Left lung (tissue), 10 donors: ENCODE results near the gene NUTF2. TPM values are rescaled to one million over a fixed set of nuclear protein-coding genes. Genes with fewer than 3 reads are reported as not detected.
A peak's percentile ranks its signal among the peaks of the same experiment; 100 is the strongest.
"Not testable (repeated sequence)": the region's sequence is repeated elsewhere in the genome, so short reads cannot be mapped to it uniquely, and the experiment has no call there.

Experiments
- ATAC-seq: fragments of 200-7000 bp; cut with Tn5 transposase; one replicate; pipeline ENCODE4 v1.9.1; 2020; ENCODE audit warnings: moderate library complexity
- DNase-seq, 4 donors: peaks; one replicate each; pipeline ENCODE4 v3.0.0-alpha.2; 2013 to 2020
- H3K27ac ChIP-seq, 2 donors: fragments of 200-600 bp; sonication (generic) in 1 of 2; one replicate each; pipeline versions ENCODE4 v1.5.0 to v1.8.0; 2020 to 2021
- H3K27me3 ChIP-seq, 2 donors: fragments of 200-600 bp; sonication (generic) in 1 of 2; one replicate each; pipeline versions ENCODE4 v1.5.0 to v1.8.0; 2020 to 2021
- H3K36me3 ChIP-seq, 2 donors: fragments of 200-600 bp; sonication (generic) in 1 of 2; one replicate each; pipeline versions ENCODE4 v1.5.0 to v1.8.0; 2020 to 2021
- H3K4me1 ChIP-seq, 2 donors: fragments of 200-600 bp; one replicate each; pipeline ENCODE4 v1.8.0; 2021
- H3K4me3 ChIP-seq, 2 donors: fragments of 200-600 bp; sonication (generic) in 1 of 2; one replicate each; pipeline versions ENCODE4 v1.5.0 to v1.8.0; 2020 to 2021; ENCODE audit warnings: mild to moderate bottlenecking in 1 of 2
- H3K9me3 ChIP-seq, 2 donors: fragments of 200-600 bp; sonication (generic) in 1 of 2; one replicate each; pipeline versions ENCODE4 v1.5.0 to v1.8.0; 2020 to 2021
- intact Hi-C, 2 donors: fragments of 100-400 bp; cut with DNase I; formaldehyde crosslinking; loops; one replicate each; pipeline versions ENCODE4 v1.11.2 to v1.14.2; 2022
- polyA plus RNA-seq, 6 donors: library from polyadenylated mRNA; unstranded; fragments of 120-200 nt; gene quantifications; one replicate each; pipeline ENCODE4 v1.2.1, GENCODE V29; 2013; ENCODE audit not compliant: insufficient read length in 6 of 6
- total RNA-seq, 2 donors: library from RNA; stranded (reverse); fragmentation: NEBNext Ultra II Directional; extraction: Animal tissue kit (Norgen Biotek cat#: 25700); gene quantifications; one replicate each; pipeline ENCODE4 v1.2.1, GENCODE V29; 2021
- TF ChIP-seq, protein P1 (sequence below), 2 donors: fragments of 200-600 bp; sonication (generic) in 1 of 2; IDR thresholded peaks; one replicate each; pipeline versions ENCODE4 v1.5.0 to v1.8.0; 2021; ENCODE audit warnings: antibody characterized with exemption in 2 of 2
- donor health status: DM: no; HTN: yes; CAD: no.
- donor health status: DM: no; HTN: no; CAD: no.

NUTF2 gene
- total and polyA plus RNA-seq, 8 donors: 91.5 to 123 (median 112) TPM

DNA sequence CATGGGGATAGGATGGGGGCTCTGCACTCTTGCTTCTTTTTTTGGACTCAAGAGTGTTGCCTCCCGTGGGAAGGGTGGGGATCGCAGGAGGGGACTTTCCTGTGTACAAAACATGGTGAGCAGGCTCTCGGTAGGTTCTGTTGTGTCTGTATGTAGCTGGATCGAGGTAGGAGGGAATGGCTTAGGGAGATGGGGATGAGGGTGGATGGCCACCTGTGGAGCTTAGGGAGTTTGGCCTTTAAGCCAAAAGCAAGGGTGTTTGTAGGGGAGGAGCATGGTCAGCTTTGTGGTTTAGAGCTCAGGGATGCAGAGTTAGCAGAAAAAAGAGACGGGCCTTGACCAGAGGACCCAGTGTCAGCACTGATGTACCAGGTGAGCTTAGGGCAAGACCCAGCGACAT, 15.1 kb downstream of the NUTF2 start:
- ATAC-seq: no peak
- intact Hi-C loops: no loop called here

DNA sequence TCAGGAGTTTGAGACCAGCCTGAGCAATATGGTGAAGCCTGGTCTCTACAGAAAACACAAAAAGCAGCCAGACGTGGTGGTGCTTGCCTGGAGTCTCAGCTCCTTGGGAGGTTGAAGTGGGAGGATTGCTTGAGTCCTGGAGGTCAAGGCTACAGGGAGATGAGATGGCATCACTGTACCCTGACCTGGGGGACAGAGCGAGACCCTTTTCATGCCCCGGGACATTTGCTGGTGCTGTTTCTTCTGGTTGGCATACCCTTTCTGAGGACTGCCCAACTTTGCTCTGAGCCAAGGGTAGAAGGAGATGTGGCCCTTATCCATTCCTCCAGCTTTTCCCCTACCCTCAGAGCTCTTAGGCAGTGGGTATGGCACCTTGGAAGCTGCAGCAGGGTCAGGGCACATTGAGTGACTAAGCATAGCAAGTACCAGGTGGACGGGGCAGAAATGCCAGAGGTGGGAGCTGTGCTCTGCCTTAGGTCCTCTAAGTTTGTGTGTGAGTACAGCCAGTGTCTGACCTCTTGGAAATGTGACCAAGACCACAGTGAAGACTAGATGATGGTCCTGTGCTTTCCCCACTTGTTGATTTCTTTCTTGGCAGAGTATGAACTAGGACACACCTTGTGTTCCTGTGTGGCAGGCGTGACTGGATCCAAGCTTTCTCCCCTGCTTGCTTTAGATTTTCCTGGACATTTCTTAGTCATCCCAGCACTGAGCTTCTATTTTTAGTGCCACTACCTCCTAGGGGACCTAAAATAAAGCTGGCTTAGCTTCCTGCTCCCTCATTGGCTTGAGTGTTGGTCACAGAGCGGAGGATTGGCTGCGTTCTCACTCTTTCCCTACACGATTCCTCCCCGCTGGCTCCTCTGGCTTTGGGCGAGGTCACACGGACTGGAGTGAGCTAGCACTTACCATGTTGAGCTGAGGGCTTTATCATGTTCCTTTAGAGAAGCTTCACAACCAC, 16.2 kb downstream of the NUTF2 start:
- no peak for DNase-seq
- Histone ChIP-seq H3K27me3 (no peaks in the 10 kb centered on the region), H3K4me1 (peaks cover 4 to 33% of the 10 kb centered on the region in 2 donors), H3K27ac (peak overlapping the region in 1 of 2 donors; percentile 23), H3K36me3 (peaks cover 0 to 41% of the 10 kb centered on the region in 2 donors), H3K9me3 (no peaks in the 10 kb centered on the region), H3K4me3 (no peak overlapping the region)
- ATAC-seq: peak; percentile 39
- TF ChIP-seq, protein P1, sequence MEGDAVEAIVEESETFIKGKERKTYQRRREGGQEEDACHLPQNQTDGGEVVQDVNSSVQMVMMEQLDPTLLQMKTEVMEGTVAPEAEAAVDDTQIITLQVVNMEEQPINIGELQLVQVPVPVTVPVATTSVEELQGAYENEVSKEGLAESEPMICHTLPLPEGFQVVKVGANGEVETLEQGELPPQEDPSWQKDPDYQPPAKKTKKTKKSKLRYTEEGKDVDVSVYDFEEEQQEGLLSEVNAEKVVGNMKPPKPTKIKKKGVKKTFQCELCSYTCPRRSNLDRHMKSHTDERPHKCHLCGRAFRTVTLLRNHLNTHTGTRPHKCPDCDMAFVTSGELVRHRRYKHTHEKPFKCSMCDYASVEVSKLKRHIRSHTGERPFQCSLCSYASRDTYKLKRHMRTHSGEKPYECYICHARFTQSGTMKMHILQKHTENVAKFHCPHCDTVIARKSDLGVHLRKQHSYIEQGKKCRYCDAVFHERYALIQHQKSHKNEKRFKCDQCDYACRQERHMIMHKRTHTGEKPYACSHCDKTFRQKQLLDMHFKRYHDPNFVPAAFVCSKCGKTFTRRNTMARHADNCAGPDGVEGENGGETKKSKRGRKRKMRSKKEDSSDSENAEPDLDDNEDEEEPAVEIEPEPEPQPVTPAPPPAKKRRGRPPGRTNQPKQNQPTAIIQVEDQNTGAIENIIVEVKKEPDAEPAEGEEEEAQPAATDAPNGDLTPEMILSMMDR (IDR thresholded peaks at IDR 0.05): no peak
- intact Hi-C loops: no loop called here

More for the DNA sequence above, 15.1 kb downstream of the NUTF2 start:
- Histone ChIP-seq H3K4me1 (peaks cover 12 to 44% of the 10 kb centered on the region in 2 donors), H3K4me3 (no peak overlapping the region), H3K36me3 (peaks cover 0 to 31% of the 10 kb centered on the region in 2 donors), H3K27me3 (no peaks in the 10 kb centered on the region), H3K27ac (no peak overlapping the region), H3K9me3 (no peaks in the 10 kb centered on the region)
- no peak for DNase-seq
- TF ChIP-seq, protein P1 (IDR thresholded peaks at IDR 0.05): no peak

DNA sequence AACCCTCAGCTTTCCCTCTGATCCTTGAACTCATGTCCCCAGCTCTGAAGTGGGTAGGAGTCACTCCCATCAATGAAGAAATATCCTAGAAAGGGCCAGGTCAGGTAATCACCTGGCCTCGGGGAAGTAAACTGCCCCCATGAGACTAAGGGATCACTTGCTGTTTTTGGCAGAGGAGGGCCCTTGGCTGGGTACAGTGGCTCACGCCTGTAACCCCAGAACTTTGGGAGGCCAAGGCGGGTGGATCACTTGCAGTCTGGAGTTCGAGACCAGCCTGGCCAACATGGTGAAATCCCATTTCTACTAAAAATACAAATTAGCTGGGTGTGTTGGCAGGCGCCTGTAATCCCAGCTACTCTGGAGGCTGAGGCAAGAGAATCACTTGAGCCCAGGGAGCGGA, 17.3 kb downstream of the NUTF2 start:
- H3K9me3 ChIP-seq, intact Hi-C loops, H3K4me3 ChIP-seq, H3K27me3 ChIP-seq, H3K27ac ChIP-seq, DNase-seq, ATAC-seq: not testable (repeated sequence)
- peaks cover 0 to 53% of the 10 kb centered on the region in 2 donors for H3K36me3 ChIP-seq
- peaks cover 0 to 22% of the 10 kb centered on the region in 2 donors for H3K4me1 ChIP-seq

DNA sequence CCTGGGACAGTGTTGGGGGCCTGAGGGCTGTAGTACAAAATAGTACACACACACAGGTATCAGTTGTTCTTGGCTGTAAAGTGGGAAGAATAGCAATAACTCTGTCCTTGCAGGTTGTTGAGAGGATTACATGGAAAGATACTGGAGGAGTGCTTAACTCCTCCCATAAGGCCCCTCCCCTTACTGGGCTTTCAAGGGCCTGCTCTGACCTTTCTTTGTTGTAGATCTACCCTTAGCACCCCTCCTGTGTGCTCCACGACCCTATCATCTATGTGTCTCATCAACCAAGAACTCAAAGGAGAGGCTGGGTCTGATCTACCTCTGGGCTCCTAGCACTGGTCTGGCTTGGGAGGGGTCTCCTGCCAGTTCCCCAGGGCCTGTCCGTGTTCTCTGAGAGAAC, 17.9 kb downstream of the NUTF2 start:
- H3K36me3 ChIP-seq: peaks cover 0 to 58% of the 10 kb centered on the region in 2 donors
- H3K27me3 ChIP-seq: no peaks in the 10 kb centered on the region
- intact Hi-C loops: no loop called here
- peaks cover 0 to 22% of the 10 kb centered on the region in 2 donors for H3K4me1 ChIP-seq
- no peak overlapping the region for H3K4me3 ChIP-seq
- no peak for ATAC-seq
- H3K9me3 ChIP-seq: no peaks in the 10 kb centered on the region
- TF ChIP-seq, protein P1 (IDR thresholded peaks at IDR 0.05): no peak
- no peak overlapping the region for H3K27ac ChIP-seq
- DNase-seq: no peak

DNA sequence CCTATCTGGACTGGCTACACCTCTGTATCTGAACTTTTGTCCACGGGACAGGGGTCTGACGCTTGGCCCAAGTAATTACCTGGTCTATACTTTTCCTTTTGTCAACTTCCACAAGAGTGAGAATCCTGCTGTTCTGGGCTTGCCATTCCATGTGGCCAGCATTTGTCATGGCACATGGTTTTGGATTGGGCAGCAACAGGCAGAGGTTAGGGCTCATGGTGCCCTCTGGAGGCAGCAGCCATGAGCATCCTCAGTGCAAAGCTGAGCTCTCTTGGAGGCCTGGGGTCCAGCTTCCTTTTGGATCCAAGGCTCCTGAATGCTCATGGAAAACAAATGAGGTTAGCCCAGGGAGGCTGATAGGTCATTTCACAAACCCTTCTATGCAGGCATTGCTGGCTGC, 18.6 kb downstream of the NUTF2 start:
- no peak for DNase-seq
- Histone ChIP-seq H3K27ac (no peak overlapping the region), H3K36me3 (peaks cover 0 to 64% of the 10 kb centered on the region in 2 donors), H3K4me3 (no peak overlapping the region), H3K9me3 (no peaks in the 10 kb centered on the region), H3K27me3 (no peaks in the 10 kb centered on the region), H3K4me1 (peaks cover 0 to 19% of the 10 kb centered on the region in 2 donors)
- TF ChIP-seq, protein P1 (IDR thresholded peaks at IDR 0.05): peak in 1 of 2 donors; percentile 24
- peak; percentile 62 for ATAC-seq
- intact Hi-C loops: no loop called here
